Activated T-helper 17 cell treated with anti-CD3 and anti-CD28 coated beads, Interleukin-2, amount 50 U/mL, for 72 hours (primary cell): Measurements from ENCODE around the gene SHH. TPM values are rescaled to one million over a fixed set of nuclear protein-coding genes. Genes with fewer than 3 reads are reported as not detected.
"Not testable (repeated sequence)": the region's sequence is repeated elsewhere in the genome, so short reads cannot be mapped to it uniquely, and the experiment has no call there.

ENCODE experiments used
- ATAC-seq: fragments of 150-1000 bp; cut with Tn5 transposase; replicated peaks from 2 replicates; pipeline ENCODE4 v1.10.0; 2021; ENCODE audit warnings: mild to moderate bottlenecking, moderate library complexity
- H3K27ac Mint-ChIP-seq: one replicate; pipeline ENCODE4 v1.8.0; 2022; ENCODE audit warnings: mixed read lengths
- H3K27me3 Mint-ChIP-seq: one replicate; pipeline ENCODE4 v1.8.0; 2022; ENCODE audit warnings: mixed read lengths
- H3K36me3 Mint-ChIP-seq: one replicate; pipeline ENCODE4 v1.8.0; 2022; ENCODE audit warnings: low read depth, mild to moderate bottlenecking, mixed read lengths
- H3K4me1 Mint-ChIP-seq: one replicate; pipeline ENCODE4 v1.8.0; 2022; ENCODE audit warnings: mixed read lengths
- H3K4me3 Mint-ChIP-seq: one replicate; pipeline ENCODE4 v1.8.0; 2022; ENCODE audit warnings: mild to moderate bottlenecking, mixed read lengths
- H3K9me3 Mint-ChIP-seq: one replicate; pipeline ENCODE4 v1.8.0; 2022; ENCODE audit warnings: mixed read lengths
- total RNA-seq, 2 donors: library from RNA; stranded (reverse); gene quantifications; one replicate each; pipeline ENCODE4 v1.2.3, GENCODE V29; 2022

SHH gene
- total RNA-seq, 2 donors from 2014 or later = not detected

DNA sequence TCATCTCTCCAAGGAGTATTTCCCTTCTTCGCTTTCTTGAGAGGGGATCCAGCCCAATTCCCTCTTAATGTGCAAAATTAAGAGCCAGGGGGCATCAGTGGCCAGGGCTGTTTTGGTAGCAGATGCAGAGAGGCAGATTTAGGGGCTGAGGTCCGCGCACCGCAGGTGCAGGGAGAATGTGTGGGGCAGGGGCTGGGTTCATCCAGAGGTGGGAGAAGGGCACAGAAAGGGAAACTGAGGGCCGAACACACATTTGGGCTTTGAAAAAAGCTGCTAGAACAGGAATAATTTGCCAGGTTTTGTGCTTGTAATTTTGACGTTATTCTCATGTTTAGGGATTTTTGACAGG lies 6.5 kb upstream of the SHH start:
- peaks cover 6% of the 10 kb centered on the region for H3K4me1 Mint-ChIP-seq
- peaks cover 36% of the 10 kb centered on the region for H3K27me3 Mint-ChIP-seq
- H3K27ac Mint-ChIP-seq = no peak overlapping the region
- H3K4me3 Mint-ChIP-seq = no peak overlapping the region
- no peak for ATAC-seq
- no peaks in the 10 kb centered on the region for H3K36me3 Mint-ChIP-seq
- H3K9me3 Mint-ChIP-seq = no peaks in the 10 kb centered on the region

DNA sequence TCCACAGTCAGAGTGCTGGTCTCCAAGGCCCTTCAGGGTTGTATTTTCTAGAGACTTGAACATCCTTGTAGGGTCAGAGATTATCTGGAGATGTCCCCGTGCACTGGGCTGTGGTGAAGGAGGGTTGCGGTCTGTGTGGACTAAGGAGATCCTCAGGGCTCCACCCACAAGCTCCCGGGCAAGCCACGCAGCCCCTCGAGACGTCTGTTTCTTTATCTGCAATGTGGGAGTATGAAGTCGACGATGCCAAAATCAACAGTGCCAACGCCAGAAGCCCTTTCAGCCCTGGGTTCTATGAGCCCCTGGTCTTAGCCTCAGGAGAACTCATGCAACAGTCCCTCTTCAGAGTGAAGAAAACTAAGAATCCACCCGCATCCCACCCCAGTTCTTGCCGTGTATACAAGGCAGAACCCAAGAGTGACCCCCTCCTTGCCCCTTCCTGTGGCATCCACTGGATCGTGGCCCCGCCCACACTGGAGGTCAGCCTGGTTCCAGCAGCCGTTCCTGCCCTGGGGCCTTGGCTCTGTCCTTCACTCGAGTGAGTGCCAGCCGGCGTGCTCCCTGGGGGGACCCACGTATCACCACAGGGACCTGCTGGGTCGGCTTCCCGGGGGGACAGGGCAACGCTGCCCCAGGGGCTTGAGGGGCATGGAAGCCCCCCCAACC lies 6.0 kb upstream of the SHH start:
- Mint-ChIP-seq H3K27me3 (peaks cover 38% of the 10 kb centered on the region), H3K4me1 (peaks cover 6% of the 10 kb centered on the region), H3K36me3 (no peaks in the 10 kb centered on the region), H3K9me3 (no peaks in the 10 kb centered on the region), H3K27ac (no peak overlapping the region), H3K4me3 (no peak overlapping the region)
- ATAC-seq = no peak

DNA sequence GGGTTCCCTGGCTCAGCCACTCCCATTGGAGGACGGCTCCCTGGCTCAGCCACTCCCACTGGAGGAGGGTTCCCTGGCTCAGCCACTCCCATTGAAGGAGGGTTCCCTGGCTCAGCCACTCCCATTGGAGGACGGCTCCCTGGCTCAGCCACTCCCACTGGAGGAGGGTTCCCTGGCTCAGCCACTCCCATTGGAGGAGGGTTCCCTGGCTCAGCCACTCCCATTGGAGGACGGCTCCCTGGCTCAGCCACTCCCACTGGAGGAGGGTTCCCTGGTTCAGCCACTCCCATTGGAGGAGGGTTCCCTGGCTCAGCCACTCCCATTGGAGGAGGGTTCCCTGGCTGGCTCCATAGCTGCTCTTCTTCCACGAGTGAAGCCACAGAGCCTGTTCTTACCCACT lies 5.3 kb upstream of the SHH start:
- H3K27ac Mint-ChIP-seq, H3K9me3 Mint-ChIP-seq, H3K4me1 Mint-ChIP-seq, H3K36me3 Mint-ChIP-seq, ATAC-seq, H3K4me3 Mint-ChIP-seq: not testable (repeated sequence)
- H3K27me3 Mint-ChIP-seq = peaks cover 38% of the 10 kb centered on the region

DNA sequence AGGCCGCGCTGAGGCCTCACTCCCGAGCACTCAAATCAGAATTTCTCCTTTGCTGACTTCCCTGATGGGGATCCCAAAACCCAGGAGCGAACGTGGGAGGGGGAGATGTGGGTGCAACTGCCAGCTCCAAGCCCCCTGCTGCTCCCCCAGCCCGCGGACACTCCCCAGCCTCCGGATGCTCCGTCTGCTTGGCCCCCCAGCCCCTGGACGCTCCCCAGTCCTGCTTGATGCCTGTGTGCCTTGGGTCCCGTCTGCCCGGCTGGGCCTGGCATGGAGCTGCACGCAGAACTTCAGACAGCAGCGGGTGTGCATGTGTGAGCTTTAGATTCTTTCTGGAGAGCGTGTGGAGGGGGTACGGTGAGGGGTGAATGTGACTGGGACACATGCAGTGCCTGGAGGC lies 4.7 kb upstream of the SHH start:
- no peaks in the 10 kb centered on the region for H3K9me3 Mint-ChIP-seq
- no peaks in the 10 kb centered on the region for H3K36me3 Mint-ChIP-seq
- no peak for ATAC-seq
- no peak overlapping the region for H3K27ac Mint-ChIP-seq
- H3K4me3 Mint-ChIP-seq = no peak overlapping the region
- peaks cover 9% of the 10 kb centered on the region for H3K4me1 Mint-ChIP-seq
- peaks cover 37% of the 10 kb centered on the region for H3K27me3 Mint-ChIP-seq

DNA sequence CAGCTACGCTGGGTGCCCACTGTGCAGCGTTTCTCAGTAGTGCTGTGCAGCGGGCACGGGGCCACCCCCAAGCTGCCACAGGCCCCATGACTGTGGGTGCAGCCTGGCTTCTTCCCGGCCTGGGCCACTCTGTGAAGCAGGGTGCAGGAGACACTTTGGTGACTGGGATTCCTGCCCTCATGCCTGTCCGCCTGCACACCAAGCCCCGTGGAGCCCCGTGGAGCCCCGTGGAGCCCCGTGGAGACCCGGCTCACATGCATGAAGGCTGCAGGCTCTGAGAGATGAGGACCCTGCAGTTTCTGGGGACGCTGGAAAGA lies 3.9 kb upstream of the SHH start:
- H3K27ac Mint-ChIP-seq = no peak overlapping the region
- ATAC-seq = no peak
- no peak overlapping the region for H3K4me3 Mint-ChIP-seq
- peaks cover 40% of the 10 kb centered on the region for H3K27me3 Mint-ChIP-seq
- peaks cover 14% of the 10 kb centered on the region for H3K4me1 Mint-ChIP-seq
- no peaks in the 10 kb centered on the region for H3K9me3 Mint-ChIP-seq
- H3K36me3 Mint-ChIP-seq = no peaks in the 10 kb centered on the region

DNA sequence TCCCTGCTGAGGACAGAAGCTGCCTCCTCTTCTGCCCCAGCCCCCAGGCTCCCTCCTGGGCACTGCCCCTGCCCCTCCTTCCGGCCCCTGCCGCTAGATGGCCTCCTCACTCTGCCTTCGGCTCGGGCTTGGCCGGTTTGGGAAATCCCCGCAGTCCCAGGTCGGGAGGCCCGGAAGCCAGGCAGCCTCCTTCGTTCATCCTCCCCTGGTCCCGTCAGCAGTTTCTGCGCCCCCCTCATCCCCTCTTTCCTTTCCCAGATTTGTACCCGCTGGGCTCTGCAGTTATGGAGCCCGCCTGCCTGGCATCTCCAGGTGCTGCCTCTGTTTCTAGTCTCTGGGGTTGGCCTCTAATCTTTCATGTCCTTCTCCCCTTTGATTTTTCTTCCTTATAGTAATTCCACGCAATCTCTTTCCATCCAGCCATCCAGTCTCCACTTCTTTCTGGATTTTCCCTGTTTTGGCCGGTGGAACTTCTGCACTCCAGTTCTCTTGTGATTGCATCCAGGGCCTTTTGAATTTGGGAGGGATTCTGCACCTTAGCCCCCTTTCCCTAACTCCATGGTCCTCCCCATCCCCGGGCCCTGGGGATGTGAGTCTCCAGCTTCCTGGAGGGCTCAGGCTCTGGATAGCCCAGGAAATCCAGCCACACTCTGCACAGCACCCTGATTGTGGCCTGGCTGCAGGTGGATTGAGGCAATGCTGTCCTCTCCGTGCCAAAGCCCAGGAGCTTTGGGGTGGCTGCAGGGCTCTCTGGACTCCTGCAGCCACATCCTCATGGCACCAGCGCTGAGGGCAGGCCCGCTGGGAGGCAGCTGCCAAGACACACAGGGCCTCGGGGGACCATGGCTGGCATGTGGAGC lies 3.3 kb upstream of the SHH start:
- H3K4me1 Mint-ChIP-seq = peaks cover 14% of the 10 kb centered on the region
- H3K27ac Mint-ChIP-seq = no peak overlapping the region
- peaks cover 46% of the 10 kb centered on the region for H3K27me3 Mint-ChIP-seq
- peak; percentile 86 for ATAC-seq
- no peaks in the 10 kb centered on the region for H3K36me3 Mint-ChIP-seq
- H3K4me3 Mint-ChIP-seq = no peak overlapping the region
- no peaks in the 10 kb centered on the region for H3K9me3 Mint-ChIP-seq

DNA sequence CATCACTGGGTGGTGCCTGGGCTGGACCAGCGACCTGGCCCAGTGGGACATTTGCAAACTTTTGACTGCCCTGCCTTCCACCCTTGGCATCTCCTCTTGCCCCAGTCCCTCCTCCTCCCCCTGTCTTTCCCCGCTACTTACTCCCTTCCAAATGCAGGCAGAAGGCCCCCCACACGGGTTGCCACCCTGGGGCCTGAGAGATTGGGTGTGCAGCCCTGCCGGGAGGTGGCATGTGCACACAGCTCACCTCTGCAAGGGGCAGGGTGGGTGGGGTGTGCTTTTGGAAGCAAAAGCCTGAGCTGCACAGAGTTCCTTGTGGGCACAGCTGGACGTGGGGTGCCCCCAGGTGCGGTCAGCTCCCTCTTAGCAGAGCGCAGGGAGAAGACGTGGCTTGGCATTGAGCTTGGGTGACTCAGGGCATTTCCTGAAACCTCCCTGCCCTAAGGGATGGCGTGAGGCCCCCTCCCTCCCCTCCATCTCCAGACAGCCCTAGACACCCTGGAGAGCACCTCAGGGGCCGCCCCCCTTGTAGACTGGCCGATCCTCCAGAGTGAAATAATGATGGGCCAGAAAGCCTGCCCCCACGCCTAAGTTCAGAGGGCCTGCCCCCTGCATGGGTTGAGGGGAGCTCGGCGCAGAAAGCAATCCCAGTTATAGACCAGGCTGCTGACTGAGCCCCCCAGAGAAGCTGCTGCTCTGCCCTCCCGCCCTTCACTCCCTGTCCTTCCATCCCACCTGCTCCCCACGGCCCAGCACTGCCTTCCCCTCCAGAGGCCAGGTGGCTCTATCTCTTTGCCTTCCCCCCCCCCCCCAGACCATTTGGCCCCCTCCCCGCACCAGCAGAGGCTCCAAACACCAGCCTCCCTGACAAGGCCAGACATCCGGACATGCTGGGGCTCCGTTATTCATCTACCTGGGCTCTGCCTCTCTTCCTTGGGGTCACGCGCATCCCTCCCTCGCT lies 2.3 kb upstream of the SHH start:
- no peak overlapping the region for H3K4me3 Mint-ChIP-seq
- no peak overlapping the region for H3K27ac Mint-ChIP-seq
- no peak for ATAC-seq
- H3K36me3 Mint-ChIP-seq = no peaks in the 10 kb centered on the region
- peaks cover 44% of the 10 kb centered on the region for H3K27me3 Mint-ChIP-seq
- no peaks in the 10 kb centered on the region for H3K9me3 Mint-ChIP-seq
- H3K4me1 Mint-ChIP-seq = peaks cover 14% of the 10 kb centered on the region

DNA sequence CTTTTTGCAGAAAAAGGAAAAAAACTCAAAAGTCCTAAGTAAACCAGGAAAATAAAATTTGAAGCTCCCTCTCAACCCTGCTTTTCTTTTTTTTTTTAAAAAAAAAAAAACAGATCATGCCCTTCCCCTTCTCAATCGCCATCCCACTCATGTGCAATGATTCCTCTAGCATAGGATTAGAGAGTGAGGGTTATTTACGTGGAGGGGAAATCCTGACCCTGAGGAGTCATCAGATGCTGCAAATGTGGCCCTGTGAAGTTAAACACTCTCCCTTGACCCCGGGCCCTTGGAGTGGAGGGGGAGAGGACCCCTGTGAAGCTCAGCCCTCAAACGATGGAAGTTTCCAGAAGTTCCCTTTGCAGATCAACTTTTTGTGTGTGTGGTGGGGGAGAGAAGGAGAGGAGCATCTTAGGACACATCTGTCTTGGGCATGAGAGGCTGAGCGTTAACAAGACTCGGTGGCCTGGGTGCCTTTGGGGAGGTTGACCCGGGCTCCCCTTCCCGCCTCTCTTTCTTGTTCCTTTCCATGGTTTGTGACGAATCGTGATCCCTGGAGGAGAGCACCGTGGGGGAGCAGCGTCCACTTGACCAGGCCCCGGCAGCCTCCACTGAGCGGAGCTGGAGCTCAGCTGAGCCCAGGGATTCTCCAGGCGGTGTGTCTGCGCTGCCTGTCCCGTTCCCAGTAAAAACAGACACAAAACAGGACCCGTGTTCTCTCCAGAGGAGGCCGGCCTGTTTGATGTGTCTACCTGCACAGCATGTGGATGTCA lies 1.5 kb upstream of the SHH start:
- no peak overlapping the region for H3K27ac Mint-ChIP-seq
- no peaks in the 10 kb centered on the region for H3K9me3 Mint-ChIP-seq
- H3K4me3 Mint-ChIP-seq = no peak overlapping the region
- H3K36me3 Mint-ChIP-seq = no peaks in the 10 kb centered on the region
- H3K4me1 Mint-ChIP-seq = peaks cover 14% of the 10 kb centered on the region
- peaks cover 43% of the 10 kb centered on the region for H3K27me3 Mint-ChIP-seq
- ATAC-seq = no peak

DNA sequence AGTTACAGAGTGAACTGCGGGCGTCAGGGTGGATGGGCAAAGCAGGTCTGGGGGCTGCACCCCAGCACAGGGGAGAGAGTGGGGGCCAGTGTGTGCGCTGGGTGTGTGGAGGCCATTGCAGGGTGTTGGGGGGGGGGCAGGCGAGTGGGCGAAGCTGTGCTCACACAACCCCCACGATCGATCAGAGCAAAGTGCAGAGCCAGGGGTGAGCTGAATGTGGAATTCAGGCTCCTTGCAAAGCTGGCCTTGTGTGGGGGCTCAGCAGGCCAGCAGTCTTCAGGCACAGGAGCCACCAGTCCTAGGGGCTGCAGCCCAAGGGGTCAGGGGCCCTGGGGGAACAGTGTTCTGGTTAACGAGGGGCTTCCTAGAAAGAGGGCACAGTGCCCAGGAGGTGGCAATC lies 862 bp upstream of the SHH start:
- no peak overlapping the region for H3K27ac Mint-ChIP-seq
- no peaks in the 10 kb centered on the region for H3K36me3 Mint-ChIP-seq
- H3K4me1 Mint-ChIP-seq = peaks cover 14% of the 10 kb centered on the region
- H3K4me3 Mint-ChIP-seq = no peak overlapping the region
- no peak for ATAC-seq
- peaks cover 42% of the 10 kb centered on the region for H3K27me3 Mint-ChIP-seq
- no peaks in the 10 kb centered on the region for H3K9me3 Mint-ChIP-seq

DNA sequence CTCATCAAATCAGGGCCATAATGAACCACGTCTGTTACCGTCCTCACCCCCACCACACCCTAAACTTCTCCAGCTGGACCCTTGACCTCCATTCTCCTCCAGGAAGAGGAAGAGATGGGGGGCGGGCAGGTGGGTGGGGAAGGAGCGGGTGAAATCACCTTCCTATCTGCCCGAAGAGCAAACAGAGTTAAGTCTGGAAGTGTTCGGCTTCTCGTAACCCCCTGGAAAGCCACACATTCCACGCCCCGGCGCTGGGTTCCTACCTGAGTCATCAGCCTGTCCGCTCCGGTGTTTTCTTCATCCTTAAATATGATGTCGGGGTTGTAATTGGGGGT lies 736 bp downstream of the SHH start:
- peaks cover 14% of the 10 kb centered on the region for H3K4me1 Mint-ChIP-seq
- ATAC-seq = no peak
- H3K27ac Mint-ChIP-seq = no peak overlapping the region
- H3K27me3 Mint-ChIP-seq = peaks cover 54% of the 10 kb centered on the region
- peak overlapping the region; percentile 49 for H3K4me3 Mint-ChIP-seq
- H3K36me3 Mint-ChIP-seq = no peaks in the 10 kb centered on the region
- no peaks in the 10 kb centered on the region for H3K9me3 Mint-ChIP-seq

DNA sequence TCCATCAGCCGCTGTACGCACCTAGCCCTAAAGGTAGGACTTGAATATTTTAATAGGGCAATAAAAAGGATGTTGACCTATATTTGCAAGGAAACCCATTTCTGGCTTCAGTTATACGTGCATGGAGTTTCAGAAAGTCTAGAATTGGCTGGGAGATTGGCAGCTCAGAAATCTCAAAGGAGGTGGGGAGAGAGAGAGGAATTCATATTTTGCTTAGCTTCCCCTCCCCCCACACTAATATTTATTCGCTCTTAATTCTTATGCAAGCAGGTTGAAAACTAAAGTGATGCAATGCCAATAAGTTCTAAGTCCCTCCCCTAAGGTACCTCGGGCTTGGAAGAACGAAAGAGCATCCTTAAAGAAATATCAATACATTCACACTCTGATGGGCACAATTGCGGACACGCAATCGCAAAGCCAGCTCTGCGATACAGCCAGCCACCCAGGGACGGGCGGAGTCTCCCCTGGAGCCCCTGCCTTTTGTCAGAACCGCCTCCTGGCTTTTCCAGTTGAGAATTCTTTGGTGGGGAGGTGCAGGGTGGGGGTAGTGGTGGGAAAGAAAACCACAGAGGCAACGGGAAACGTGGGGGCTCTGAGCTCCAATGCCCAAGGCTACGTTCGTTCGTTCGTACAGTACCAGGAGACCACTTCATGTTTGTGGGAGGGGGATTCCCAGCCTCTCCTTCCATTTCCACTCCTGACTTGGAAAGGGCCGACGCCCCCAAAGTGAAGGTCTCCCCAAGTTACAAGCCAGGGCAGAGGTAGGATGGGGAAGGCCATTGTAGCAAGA lies 1.3 kb downstream of the SHH start:
- ATAC-seq = no peak
- H3K4me1 Mint-ChIP-seq = peaks cover 14% of the 10 kb centered on the region
- H3K27ac Mint-ChIP-seq = no peak overlapping the region
- no peak overlapping the region for H3K4me3 Mint-ChIP-seq
- H3K36me3 Mint-ChIP-seq = no peaks in the 10 kb centered on the region
- no peaks in the 10 kb centered on the region for H3K9me3 Mint-ChIP-seq
- H3K27me3 Mint-ChIP-seq = peaks cover 56% of the 10 kb centered on the region

DNA sequence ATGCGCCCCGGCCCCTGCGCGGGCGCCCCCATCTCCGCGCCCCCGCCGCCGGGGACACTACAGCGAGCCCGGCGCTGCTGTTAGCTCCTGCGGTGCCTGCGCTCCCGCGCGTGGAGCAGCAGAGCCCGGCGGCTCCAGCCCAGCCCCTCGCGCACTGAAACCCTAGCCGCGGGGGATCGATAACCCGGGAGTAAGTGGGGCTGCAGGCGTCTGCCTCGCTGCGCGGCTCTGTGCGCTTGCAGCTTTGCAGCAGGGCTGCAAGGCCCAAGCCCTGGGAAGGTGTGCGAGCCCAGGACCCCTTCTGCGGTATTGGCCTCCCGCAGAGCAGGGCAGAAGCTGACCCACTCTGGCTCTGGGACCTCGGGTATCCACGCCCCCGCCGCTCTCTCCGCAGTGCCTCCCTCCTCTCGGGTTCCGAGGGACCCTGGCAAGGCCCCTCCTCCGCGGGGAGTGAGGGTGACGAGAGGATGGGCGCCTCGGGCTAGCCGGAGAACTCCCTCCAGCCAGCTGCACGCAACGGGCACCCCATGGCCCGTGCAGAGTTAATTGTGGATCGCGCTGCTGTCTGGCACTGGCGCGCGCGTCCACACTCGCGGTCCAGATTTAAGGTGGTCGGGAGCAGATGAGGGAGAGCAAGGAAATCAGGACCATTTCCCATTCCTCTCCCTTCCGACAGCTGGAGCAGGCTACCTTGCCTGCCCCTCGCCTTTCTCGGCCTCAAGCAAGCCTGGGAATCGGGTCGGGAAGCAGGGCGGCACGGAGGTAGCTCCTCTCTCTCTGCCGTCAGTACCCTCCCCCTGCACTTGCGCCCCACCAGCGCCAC lies 2.1 kb downstream of the SHH start:
- no peak overlapping the region for H3K27ac Mint-ChIP-seq
- peaks cover 8% of the 10 kb centered on the region for H3K4me1 Mint-ChIP-seq
- no peak for ATAC-seq
- H3K4me3 Mint-ChIP-seq = no peak overlapping the region
- H3K36me3 Mint-ChIP-seq = no peaks in the 10 kb centered on the region
- peaks cover 50% of the 10 kb centered on the region for H3K27me3 Mint-ChIP-seq
- H3K9me3 Mint-ChIP-seq = no peaks in the 10 kb centered on the region

DNA sequence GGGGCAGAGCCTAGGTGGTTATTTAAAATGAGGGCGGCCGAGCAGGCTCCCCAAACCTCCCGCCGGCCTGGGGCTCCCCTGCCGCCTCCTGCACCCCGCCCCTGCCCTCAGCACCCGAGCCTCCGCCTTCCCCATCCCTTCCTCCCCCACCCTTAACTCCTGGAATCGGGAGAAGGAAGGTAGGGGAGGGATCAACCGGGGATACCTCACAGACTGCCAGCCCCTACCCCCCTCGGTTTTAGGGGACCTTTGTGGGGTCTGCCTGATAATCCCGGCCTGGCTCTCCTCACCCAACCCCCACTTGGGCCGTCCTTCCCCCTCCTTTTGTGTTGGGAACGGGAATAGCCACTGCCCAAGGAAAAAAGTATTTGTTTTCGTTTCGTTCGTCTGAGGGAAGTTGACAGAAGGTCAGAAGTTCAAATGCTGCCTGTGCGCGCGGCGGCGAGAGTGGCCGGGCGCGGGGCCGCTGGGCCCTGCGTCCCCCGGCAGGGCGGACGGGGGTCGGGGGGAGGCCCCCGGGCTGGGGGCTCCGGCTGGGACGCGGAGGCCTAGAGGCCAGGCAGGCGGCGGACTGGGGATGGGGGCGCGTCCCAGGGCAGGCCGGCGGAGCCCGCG lies 2.8 kb downstream of the SHH start:
- peaks cover 50% of the 10 kb centered on the region for H3K27me3 Mint-ChIP-seq
- H3K4me3 Mint-ChIP-seq = no peak overlapping the region
- no peak for ATAC-seq
- H3K4me1 Mint-ChIP-seq = peaks cover 8% of the 10 kb centered on the region
- no peaks in the 10 kb centered on the region for H3K36me3 Mint-ChIP-seq
- H3K9me3 Mint-ChIP-seq = no peaks in the 10 kb centered on the region
- H3K27ac Mint-ChIP-seq = no peak overlapping the region
